Mesenchymal stem cell (in vitro differentiated cells and primary cell): ENCODE results near the gene AGFG1.

Experiments
- DNase-seq: peaks from one replicate; pipeline ENCODE4 v3.0.0-alpha.2; 2013
- H2AFZ ChIP-seq: one replicate; pipeline ENCODE4 v1.6.1; 2013; ENCODE audit warnings: low read depth, mild to moderate bottlenecking, control low read depth, inconsistent platforms, low read length, moderate library complexity
- H2AK5ac ChIP-seq: 2 replicates; pipeline ENCODE4 v1.6.1; 2013; ENCODE audit warnings: low read length, moderate library complexity, mild to moderate bottlenecking, inconsistent platforms; ENCODE audit not compliant: severe bottlenecking
- H2BK120ac ChIP-seq: one replicate; pipeline ENCODE4 v1.6.1; 2013; ENCODE audit warnings: low read depth, mild to moderate bottlenecking, inconsistent platforms, low read length, moderate library complexity
- H2BK12ac ChIP-seq, 2 experiments: one replicate each; pipeline ENCODE4 v1.6.1; 2013; ENCODE audit warnings: inconsistent platforms in 2 of 2, low read length in 2 of 2, mild to moderate bottlenecking in 2 of 2, moderate library complexity in 2 of 2, control low read depth in 1 of 2
- H2BK15ac ChIP-seq: one replicate; pipeline ENCODE4 v1.6.1; 2013; ENCODE audit warnings: mild to moderate bottlenecking, low read depth, inconsistent platforms; ENCODE audit not compliant: poor library complexity, severe bottlenecking
- H2BK5ac ChIP-seq: 2 replicates; pipeline ENCODE4 v1.6.1; 2013; ENCODE audit warnings: low read depth, mild to moderate bottlenecking, low read length, control low read depth, inconsistent platforms; ENCODE audit not compliant: poor library complexity, severe bottlenecking
- H3K14ac ChIP-seq, 2 experiments: one replicate each; pipeline ENCODE4 v1.6.1; 2013; ENCODE audit warnings: inconsistent platforms in 2 of 2, low read length in 2 of 2, control low read depth in 1 of 2, mild to moderate bottlenecking in 1 of 2, moderate library complexity in 1 of 2
- H3K18ac ChIP-seq, 2 experiments: one replicate each; pipeline ENCODE4 v1.6.1; 2013; ENCODE audit warnings: inconsistent platforms in 2 of 2, low read length in 2 of 2, control low read depth in 1 of 2, low read depth in 1 of 2, mild to moderate bottlenecking in 1 of 2
- H3K23ac ChIP-seq, 2 experiments: one replicate each; pipeline ENCODE4 v1.6.1; 2013; ENCODE audit warnings: inconsistent platforms in 2 of 2, low read length in 2 of 2, mild to moderate bottlenecking in 2 of 2, moderate library complexity in 2 of 2, control low read depth in 1 of 2
- H3K27ac ChIP-seq: 2 replicates; pipeline ENCODE4 v1.5.1; 2013; ENCODE audit warnings: mild to moderate bottlenecking, moderate library complexity, low read length, control low read depth, inconsistent platforms; ENCODE audit not compliant: poor library complexity, severe bottlenecking
- H3K27me3 ChIP-seq, 2 experiments: 2 replicates each; pipeline versions ENCODE4 v1.6.1 to v1.7.0; 2013; ENCODE audit warnings: low read length in 2 of 2, mild to moderate bottlenecking in 2 of 2, moderate library complexity in 2 of 2, control low read depth in 1 of 2, inconsistent platforms in 1 of 2; ENCODE audit not compliant: control insufficient read depth in 1 of 2, insufficient read depth in 1 of 2
- H3K36me3 ChIP-seq, 2 experiments: 2 replicates each; pipeline versions ENCODE4 v1.6.1 to v1.7.0; 2013; ENCODE audit warnings: low read length in 2 of 2, control low read depth in 1 of 2, inconsistent platforms in 1 of 2, low read depth in 1 of 2, mild to moderate bottlenecking in 1 of 2; ENCODE audit not compliant: insufficient read depth in 2 of 2, control insufficient read depth in 1 of 2
- H3K4ac ChIP-seq, 2 experiments: one replicate each; pipeline ENCODE4 v1.6.1; 2013; ENCODE audit warnings: inconsistent platforms in 2 of 2, low read length in 2 of 2, mild to moderate bottlenecking in 2 of 2, moderate library complexity in 2 of 2, control low read depth in 1 of 2, low read depth in 1 of 2
- H3K4me1 ChIP-seq: 2 replicates; pipeline ENCODE4 v1.6.1; 2013; ENCODE audit warnings: low read depth, low read length, control low read depth; ENCODE audit not compliant: control insufficient read depth, insufficient read depth
- H3K4me2 ChIP-seq: 2 replicates; pipeline ENCODE4 v1.6.1; 2013; ENCODE audit warnings: low read length, mild to moderate bottlenecking, inconsistent platforms; ENCODE audit not compliant: poor library complexity, severe bottlenecking
- H3K4me3 ChIP-seq, 2 experiments: 2 replicates each; pipeline versions ENCODE4 v1.5.1 to v1.7.0; 2013; ENCODE audit warnings: low read length in 2 of 2, mild to moderate bottlenecking in 2 of 2, control low read depth in 1 of 2, low read depth in 1 of 2; ENCODE audit not compliant: insufficient read depth in 1 of 2
- H3K79me1 ChIP-seq: replicated peaks from 2 replicates; pipeline ENCODE4 v1.6.1; 2013; ENCODE audit warnings: mild to moderate bottlenecking, control low read depth, low read length, inconsistent platforms; ENCODE audit not compliant: poor library complexity, severe bottlenecking
- H3K9ac ChIP-seq: 2 replicates; pipeline ENCODE4 v1.7.0; 2013; ENCODE audit warnings: mild to moderate bottlenecking, low read length, moderate library complexity
- H3K9me3 ChIP-seq: 2 replicates; pipeline ENCODE4 v1.7.0; 2013; ENCODE audit warnings: mild to moderate bottlenecking, low read length; ENCODE audit not compliant: control insufficient read depth
- H4K8ac ChIP-seq: one replicate; pipeline ENCODE4 v1.6.1; 2013; ENCODE audit warnings: inconsistent platforms, mild to moderate bottlenecking, low read length, moderate library complexity
- H4K91ac ChIP-seq: one replicate; pipeline ENCODE4 v1.6.1; 2013; ENCODE audit warnings: mild to moderate bottlenecking, low read length, inconsistent platforms
- WGBS: methylation state at CpG from one replicate; pipeline ENCODE4 v1.1.7; 2013; ENCODE audit warnings: mixed read lengths; 5-methylcytosine and 5-hydroxymethylcytosine counted together

The AGFG1 gene

GRCh38 chr2:227442639-227443038 is 29.3 kb upstream of the AGFG1 start:
- H3K4me3 ChIP-seq = no peak overlapping the region
- no peaks in the 10 kb centered on the region for H3K9me3 ChIP-seq
- no peak overlapping the region for H3K4me2 ChIP-seq
- no peak overlapping the region for H2BK12ac ChIP-seq
- H4K91ac ChIP-seq = no peak overlapping the region
- H3K4me1 ChIP-seq = no peaks in the 10 kb centered on the region
- H4K8ac ChIP-seq = no peak overlapping the region
- H3K18ac ChIP-seq = no peak overlapping the region
- no peak for DNase-seq
- H3K23ac ChIP-seq = no peak overlapping the region
- no peak overlapping the region for H2AK5ac ChIP-seq
- no peak overlapping the region for H2AFZ ChIP-seq
- no peak overlapping the region for H3K9ac ChIP-seq
- H3K4ac ChIP-seq = no peak overlapping the region
- no peak overlapping the region for H2BK5ac ChIP-seq
- H3K27ac ChIP-seq = no peak overlapping the region
- no peak overlapping the region for H2BK120ac ChIP-seq
- H3K27me3 ChIP-seq = no peaks in the 10 kb centered on the region
- no CpG with 5 or more reads among the region's 1 CpG for WGBS
- H3K36me3 ChIP-seq = no peaks in the 10 kb centered on the region
- H2BK15ac ChIP-seq = no peak overlapping the region
- no peak overlapping the region for H3K14ac ChIP-seq
- no peaks in the 10 kb centered on the region for H3K79me1 ChIP-seq

DNA sequence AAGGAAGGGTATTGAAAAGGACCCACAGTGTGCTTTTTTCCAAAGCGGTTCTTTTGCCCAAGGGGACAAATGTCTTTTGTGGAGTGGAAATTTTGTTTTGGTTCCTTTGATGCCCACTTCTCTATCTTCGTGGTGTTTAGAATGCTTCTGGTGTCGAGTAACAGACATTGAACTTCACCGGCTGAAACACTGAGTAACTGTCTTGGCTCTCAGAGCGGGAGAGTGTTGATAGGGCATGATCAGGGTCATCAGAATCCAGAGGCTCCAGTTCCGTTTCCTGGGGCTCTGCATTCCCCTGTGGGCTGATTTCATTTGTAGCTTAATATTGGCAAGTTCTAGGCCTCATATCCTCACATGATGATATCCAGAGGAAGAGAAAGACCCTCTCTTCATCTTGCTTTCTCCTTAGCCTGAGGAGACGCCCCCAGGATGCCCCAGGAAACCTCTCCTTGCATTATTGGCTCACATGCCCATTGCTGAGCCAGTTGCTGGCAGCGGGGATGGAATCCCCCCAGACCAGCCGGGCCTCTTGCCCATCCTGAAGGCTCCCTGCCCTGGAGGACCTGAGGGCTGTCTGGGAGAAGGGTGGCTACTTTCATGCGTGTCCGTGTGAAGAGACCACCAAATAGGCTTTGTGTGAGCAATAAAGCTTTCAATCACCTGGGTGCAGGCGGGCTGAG is 27.9 kb upstream of the AGFG1 start:
- Histone ChIP-seq H4K8ac (no peak overlapping the region), H3K36me3 (no peaks in the 10 kb centered on the region), H3K9ac (no peak overlapping the region), H3K4me3 (no peak overlapping the region), H3K4ac (no peak overlapping the region), H3K14ac (no peak overlapping the region), H3K18ac (no peak overlapping the region), H3K23ac (no peak overlapping the region), H3K27me3 (no peaks in the 10 kb centered on the region), H2BK15ac (no peak overlapping the region), H2BK120ac (no peak overlapping the region), H2AFZ (no peak overlapping the region), H3K4me1 (no peaks in the 10 kb centered on the region), H3K79me1 (no peaks in the 10 kb centered on the region), H2BK12ac (no peak overlapping the region), H4K91ac (no peak overlapping the region), H3K4me2 (no peak overlapping the region), H3K9me3 (no peaks in the 10 kb centered on the region), H2AK5ac (no peak overlapping the region), H2BK5ac (no peak overlapping the region), H3K27ac (no peak overlapping the region)
- no peak for DNase-seq
- 72% methylated on average over 12 of the region's 12 CpGs for WGBS

DNA sequence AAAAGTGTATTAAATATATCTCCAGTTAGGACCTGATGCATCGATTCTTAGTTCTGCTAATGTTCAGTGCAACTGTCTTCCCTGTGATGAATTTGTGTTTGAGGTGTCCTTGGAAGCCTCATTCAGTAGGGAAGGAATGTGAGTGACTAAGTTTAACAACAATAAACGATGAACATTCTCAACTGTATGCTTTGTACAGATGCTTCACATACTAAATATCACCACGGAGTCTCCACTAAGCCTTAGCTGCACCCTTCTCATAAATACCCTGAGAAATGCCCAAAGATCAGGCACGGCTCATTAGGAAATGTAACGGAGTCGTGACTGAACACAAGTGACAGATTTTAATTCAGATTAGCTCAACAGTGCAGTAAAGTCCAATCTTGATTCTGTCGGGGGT is 24.4 kb upstream of the AGFG1 start:
- Histone ChIP-seq H3K4ac (no peak overlapping the region), H2AK5ac (no peak overlapping the region), H4K91ac (no peak overlapping the region), H3K14ac (no peak overlapping the region), H2AFZ (no peak overlapping the region), H3K9me3 (no peaks in the 10 kb centered on the region), H3K27me3 (no peaks in the 10 kb centered on the region), H2BK120ac (no peak overlapping the region), H3K36me3 (no peaks in the 10 kb centered on the region), H3K9ac (no peak overlapping the region), H2BK15ac (no peak overlapping the region), H3K27ac (peak overlapping the region; percentile 14), H3K23ac (no peak overlapping the region), H2BK5ac (no peak overlapping the region), H3K4me2 (no peak overlapping the region), H3K18ac (no peak overlapping the region), H4K8ac (no peak overlapping the region), H2BK12ac (no peak overlapping the region), H3K79me1 (no peaks in the 10 kb centered on the region), H3K4me3 (no peak overlapping the region), H3K4me1 (no peaks in the 10 kb centered on the region)
- peak; percentile 35 for DNase-seq
- 34% methylated on average over 7 of the region's 7 CpGs for WGBS

GRCh38 chr2:227450311-227450841 is 21.6 kb upstream of the AGFG1 start:
- H3K36me3 ChIP-seq = no peaks in the 10 kb centered on the region
- H2AK5ac ChIP-seq = no peak overlapping the region
- no peak overlapping the region for H2AFZ ChIP-seq
- no peak overlapping the region for H4K8ac ChIP-seq
- no peak overlapping the region for H3K18ac ChIP-seq
- WGBS = 65% methylated on average over 2 of the region's 5 CpGs
- no peak for DNase-seq
- no peak overlapping the region for H3K9ac ChIP-seq
- no peak overlapping the region for H2BK5ac ChIP-seq
- H3K27me3 ChIP-seq = no peaks in the 10 kb centered on the region
- H3K4me3 ChIP-seq = no peak overlapping the region
- H3K14ac ChIP-seq = no peak overlapping the region
- no peak overlapping the region for H3K4me2 ChIP-seq
- H2BK120ac ChIP-seq = no peak overlapping the region
- no peak overlapping the region for H2BK12ac ChIP-seq
- H4K91ac ChIP-seq = no peak overlapping the region
- H3K23ac ChIP-seq = no peak overlapping the region
- no peak overlapping the region for H2BK15ac ChIP-seq
- H3K9me3 ChIP-seq = no peaks in the 10 kb centered on the region
- no peaks in the 10 kb centered on the region for H3K4me1 ChIP-seq
- H3K4ac ChIP-seq = no peak overlapping the region
- no peaks in the 10 kb centered on the region for H3K79me1 ChIP-seq
- H3K27ac ChIP-seq = no peak overlapping the region
